HepG2 (cell line): ENCODE measurements around the gene GDE1. TPM values are rescaled to one million over a fixed set of nuclear protein-coding genes. Genes with fewer than 3 reads are reported as not detected.

Source experiments
- ATAC-seq: fragments of 200-7000 bp; cut with Tn5 transposase; 3 replicates; pipeline ENCODE4 v1.9.1; 2020; ENCODE audit warnings: mild to moderate bottlenecking, moderate library complexity
- BruUV-seq: library from RNA; stranded (reverse); fragments of 400-500 nt; replicated peaks from 2 replicates; lab custom pipeline; 2021; lab: Mats Ljungman, UMichigan
- CTCF ChIA-PET: fragments of 300-600 bp; formaldehyde crosslinking; extraction: SDS; loops from one replicate; lab custom pipeline; 2021; ENCODE audit warnings: low total read pairs, inconsistent platforms, low intra/inter-chr PET ratio; lab: Yijun Ruan, JAX
- POLR2A ChIA-PET: fragments of 350-600 bp; sonication (Branson Sonifier 250); formaldehyde crosslinking; loops from one replicate; lab custom pipeline; 2020; ENCODE audit warnings: antibody characterized with exemption, inconsistent platforms; lab: Yijun Ruan, JAX
- DNase-seq: peaks from one replicate; pipeline ENCODE4 v3.0.0-alpha.2; 2015; ENCODE audit warnings: low spot score
- FAIRE-seq: peaks from 3 replicates; lab custom pipeline; 2011; peaks lifted over from hg19 to GRCh38; lab: Jason Lieb, UNC
- H2AFZ ChIP-seq: one replicate; pipeline ENCODE4 v1.6.1; 2011; ENCODE audit warnings: low read length, inconsistent platforms
- H3K27ac ChIP-seq: fragments of 300-600 bp; 3 replicates; pipeline ENCODE4 v1.8.0; 2011; ENCODE audit warnings: mixed run types, mild to moderate bottlenecking, mixed read lengths, low read length, inconsistent platforms; ENCODE audit not compliant: insufficient read depth; ENCODE audit errors: extremely low read length
- H3K27me3 ChIP-seq, 2 experiments: fragments of 200-600 bp in 1 of 2; 2 replicates in 1 of 2; 3 replicates in 1 of 2; pipeline versions ENCODE4 v1.6.0 to v1.8.0; 2011; ENCODE audit warnings: low read length in 2 of 2, mild to moderate bottlenecking in 2 of 2, moderate library complexity in 2 of 2, inconsistent platforms in 1 of 2; ENCODE audit not compliant: insufficient read depth in 2 of 2, control insufficient read depth in 1 of 2
- H3K36me3 ChIP-seq, 2 experiments: fragments of 200-600 bp in 1 of 2; replicated peaks in 1 of 2; 2 replicates in 1 of 2; 3 replicates in 1 of 2; pipeline versions ENCODE4 v1.5.1 to v1.8.0; 2011; ENCODE audit warnings: low read length in 2 of 2, inconsistent platforms in 1 of 2; ENCODE audit not compliant: insufficient read depth in 2 of 2, control insufficient read depth in 1 of 2
- H3K4me1 ChIP-seq: 2 replicates; pipeline ENCODE4 v1.5.1; 2012; ENCODE audit warnings: low read length, inconsistent platforms; ENCODE audit not compliant: insufficient read depth
- H3K4me2 ChIP-seq: 2 replicates; pipeline ENCODE4 v1.6.0; 2011; ENCODE audit warnings: low read depth, low read length, inconsistent platforms
- H3K4me3 ChIP-seq, 3 experiments: fragments of 200-600 bp in 1 of 3; sonication (generic), shearing (Covaris generic) in 1 of 3; replicated peaks in 1 of 3; 2 replicates each; pipeline ENCODE4 v1.5.1; 2011 to 2016; ENCODE audit warnings: low read length in 3 of 3, inconsistent platforms in 2 of 3, low read depth in 2 of 3, mild to moderate bottlenecking in 2 of 3, control low read depth in 1 of 3, mixed read lengths in 1 of 3; ENCODE audit not compliant: insufficient read depth in 1 of 3
- H3K79me2 ChIP-seq: one replicate; pipeline ENCODE4 v1.6.1; 2011; ENCODE audit warnings: low read length, inconsistent platforms; ENCODE audit not compliant: insufficient read depth
- H3K9ac ChIP-seq: 2 replicates; pipeline ENCODE4 v1.6.0; 2011; ENCODE audit warnings: mild to moderate bottlenecking, low read depth, low read length, inconsistent platforms; ENCODE audit not compliant: insufficient read depth
- H3K9me3 ChIP-seq: 2 replicates; pipeline ENCODE4 v1.5.1; 2012; ENCODE audit warnings: mild to moderate bottlenecking, low read length
- H4K20me1 ChIP-seq: 2 replicates; pipeline ENCODE4 v1.6.0; 2011; ENCODE audit warnings: inconsistent platforms, mild to moderate bottlenecking, low read length, moderate library complexity; ENCODE audit not compliant: insufficient read depth
- ESRRA ChIP-seq: sonication (generic); formaldehyde crosslinking; IDR thresholded peaks from 2 replicates; pipeline ENCODE4 v1.5.1; 2020; ENCODE audit warnings: mild to moderate bottlenecking, low read depth, missing genetic modification reagents
- ISX ChIP-seq: sonication (generic); formaldehyde crosslinking; conservative IDR thresholded peaks from 2 replicates; pipeline ENCODE4 v1.5.0; 2020; ENCODE audit warnings: missing genetic modification reagents
- NFATC3 ChIP-seq: sonication (generic); formaldehyde crosslinking; IDR thresholded peaks from 2 replicates; pipeline ENCODE4 v1.5.1; 2020; ENCODE audit warnings: mild to moderate bottlenecking, missing genetic modification reagents
- PAX8 ChIP-seq: sonication (generic); formaldehyde crosslinking; IDR thresholded peaks from 2 replicates; pipeline ENCODE4 v1.8.0; 2022; ENCODE audit warnings: mild to moderate bottlenecking, missing genetic modification reagents, borderline replicate concordance
- SNRNP70 ChIP-seq: fragments of 200-400 bp; formaldehyde crosslinking; IDR thresholded peaks from 2 replicates; pipeline ENCODE4 v1.6.1; 2017; ENCODE audit warnings: mild to moderate bottlenecking, low read depth, low read length, moderate library complexity
- SRSF9 ChIP-seq: fragments of 200-400 bp; formaldehyde crosslinking; IDR thresholded peaks from 2 replicates; pipeline ENCODE4 v1.6.1; 2018; ENCODE audit warnings: borderline replicate concordance, mild to moderate bottlenecking, low read depth, low read length; ENCODE audit not compliant: insufficient read depth, poor library complexity, severe bottlenecking
- YY1 ChIP-seq: IDR thresholded peaks from 2 replicates; pipeline ENCODE4 v1.6.1; 2011; ENCODE audit warnings: low read length, low read depth, moderate library complexity, mild to moderate bottlenecking; ENCODE audit not compliant: insufficient read depth, insufficient replicate concordance
- ZBTB7B ChIP-seq: sonication (generic); formaldehyde crosslinking; IDR thresholded peaks from 2 replicates; pipeline ENCODE4 v1.4.0; 2020; ENCODE audit warnings: missing genetic modification reagents
- ZMAT3 ChIP-seq: sonication (generic); formaldehyde crosslinking; conservative IDR thresholded peaks from 2 replicates; pipeline ENCODE4 v1.7.0; 2021; ENCODE audit warnings: missing genetic modification reagents
- ZNF124 ChIP-seq: sonication (generic); formaldehyde crosslinking; IDR thresholded peaks from 2 replicates; pipeline ENCODE4 v1.4.0; 2020; ENCODE audit warnings: missing genetic modification reagents
- ZNF577 ChIP-seq: sonication (generic); formaldehyde crosslinking; IDR thresholded peaks from 2 replicates; pipeline ENCODE4 v1.4.0; 2020; ENCODE audit warnings: mild to moderate bottlenecking, low read depth, missing genetic modification reagents, borderline replicate concordance
- ZNF644 ChIP-seq: IDR thresholded peaks from 2 replicates; pipeline ENCODE4 v1.6.1; 2016; ENCODE audit warnings: low read depth
- ZNF850 ChIP-seq: sonication (generic); formaldehyde crosslinking; conservative IDR thresholded peaks from 2 replicates; pipeline ENCODE4 v1.9.0; 2021; ENCODE audit warnings: mild to moderate bottlenecking, missing genetic modification reagents
- WGBS: methylation state at CpG from one replicate; pipeline ENCODE4 v1.1.6; 2017; ENCODE audit warnings: low lambda C conversion rate; 5-methylcytosine and 5-hydroxymethylcytosine counted together
- in situ Hi-C: cut with HindIII; loops from 2 replicates; pipeline ENCODE4 v1.10.0; 2017; ENCODE audit warnings: low pct_unique_long_range_greater_than_20kb; ENCODE audit not compliant: extremely low pct_ligation_motif_present
- intact Hi-C: fragments of 100-400 bp; cut with micrococcal nuclease; formaldehyde crosslinking; loops from one replicate; pipeline ENCODE4 v1.10.0; 2022; ENCODE audit not compliant: unreplicated experiment
- polyA plus RNA-seq, 8 experiments: library from polyadenylated mRNA; depleted of rRNA in 3 of 8; stranded (reverse) in 7 of 8; unstranded in 1 of 8; fragments of >200 nt; fragmentation: Illumina TruSeq in 4 of 8; extraction: Trizol in 4 of 8; gene quantifications; 2 replicates each; pipeline versions ENCODE4 v1.2.1 to v1.2.3, GENCODE V29; 2011 to 2016; ENCODE audit warnings: low read depth in 4 of 8, missing spikeins in 1 of 8, mixed read lengths in 1 of 8; ENCODE audit not compliant: insufficient read depth in 1 of 8
- total RNA-seq, 5 experiments: library from RNA; depleted of rRNA; stranded (reverse); fragments of >200 nt; fragmentation: Illumina TruSeq; extraction: Trizol; gene quantifications; 2 replicates each; pipeline ENCODE4 v1.2.3, GENCODE V29; 2016; ENCODE audit warnings: low read depth in 1 of 5
- TF ChIP-seq, protein P1 (sequence below): sonication (generic); formaldehyde crosslinking; IDR thresholded peaks from 2 replicates; pipeline ENCODE4 v1.5.0; 2020; ENCODE audit warnings: missing genetic modification reagents
- TF ChIP-seq, protein P2 (sequence below): sonication (generic); formaldehyde crosslinking; IDR thresholded peaks from 2 replicates; pipeline ENCODE4 v1.4.0; 2020; ENCODE audit warnings: missing genetic modification reagents
- TF ChIP-seq, protein P3 (sequence below): sonication (generic); formaldehyde crosslinking; IDR thresholded peaks from 2 replicates; pipeline ENCODE4 v1.4.0; 2020; ENCODE audit warnings: missing genetic modification reagents

Gene GDE1
- total and polyA plus RNA-seq, 2 of the 13 experiments (the other 11 are each of a cell fraction or from before 2014, with no cell fraction given): 35.9 to 59.0 TPM

DNA sequence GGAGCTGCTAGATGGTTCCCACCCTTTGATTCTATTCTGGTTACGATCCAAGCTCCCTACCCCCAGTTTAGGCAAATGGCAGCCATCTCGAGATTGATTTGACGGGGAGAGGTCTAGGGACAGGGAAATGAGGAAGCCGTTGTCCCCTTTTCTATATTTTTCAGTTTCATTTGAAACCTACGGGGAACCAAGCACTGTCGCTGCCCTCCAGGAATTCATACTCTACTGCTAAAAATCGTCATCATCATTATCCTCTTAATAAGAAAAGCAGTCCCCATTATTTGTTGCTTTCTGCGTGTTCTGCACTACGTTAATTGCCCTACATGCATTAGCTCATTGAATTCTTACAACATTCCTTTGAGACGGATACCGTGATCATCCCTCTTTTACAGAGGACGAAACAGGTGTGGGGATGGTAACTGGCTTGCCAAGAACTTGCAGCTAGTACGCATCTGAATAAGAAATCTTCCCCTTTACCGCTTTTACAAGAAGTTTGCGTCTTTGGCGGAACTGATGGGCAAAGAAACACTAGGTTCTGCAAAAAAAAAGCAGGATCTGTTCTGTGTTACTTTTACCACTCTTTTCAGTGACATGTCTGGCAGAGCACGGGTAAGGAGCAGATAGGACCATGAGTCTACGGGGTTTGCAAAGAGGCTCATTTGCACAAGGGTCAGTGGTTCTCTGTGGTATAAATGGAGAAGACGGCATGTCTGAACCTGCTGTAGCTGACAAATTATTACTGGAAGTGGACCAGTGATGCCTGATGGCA lies 2.9 kb upstream of the GDE1 start (continued):
- TF ChIP-seq SRSF9: no peak
- TF ChIP-seq ZMAT3 (CRISPR knock-in tag): 0 out of 2 replicates have a peak, but pooled peaks have one; percentile 56
- TF ChIP-seq SNRNP70: no peak
- TF ChIP-seq, protein P1, sequence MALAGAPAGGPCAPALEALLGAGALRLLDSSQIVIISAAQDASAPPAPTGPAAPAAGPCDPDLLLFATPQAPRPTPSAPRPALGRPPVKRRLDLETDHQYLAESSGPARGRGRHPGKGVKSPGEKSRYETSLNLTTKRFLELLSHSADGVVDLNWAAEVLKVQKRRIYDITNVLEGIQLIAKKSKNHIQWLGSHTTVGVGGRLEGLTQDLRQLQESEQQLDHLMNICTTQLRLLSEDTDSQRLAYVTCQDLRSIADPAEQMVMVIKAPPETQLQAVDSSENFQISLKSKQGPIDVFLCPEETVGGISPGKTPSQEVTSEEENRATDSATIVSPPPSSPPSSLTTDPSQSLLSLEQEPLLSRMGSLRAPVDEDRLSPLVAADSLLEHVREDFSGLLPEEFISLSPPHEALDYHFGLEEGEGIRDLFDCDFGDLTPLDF: no peak
- TF ChIP-seq ZNF577 (CRISPR knock-in tag): no peak
- TF ChIP-seq, protein P2, sequence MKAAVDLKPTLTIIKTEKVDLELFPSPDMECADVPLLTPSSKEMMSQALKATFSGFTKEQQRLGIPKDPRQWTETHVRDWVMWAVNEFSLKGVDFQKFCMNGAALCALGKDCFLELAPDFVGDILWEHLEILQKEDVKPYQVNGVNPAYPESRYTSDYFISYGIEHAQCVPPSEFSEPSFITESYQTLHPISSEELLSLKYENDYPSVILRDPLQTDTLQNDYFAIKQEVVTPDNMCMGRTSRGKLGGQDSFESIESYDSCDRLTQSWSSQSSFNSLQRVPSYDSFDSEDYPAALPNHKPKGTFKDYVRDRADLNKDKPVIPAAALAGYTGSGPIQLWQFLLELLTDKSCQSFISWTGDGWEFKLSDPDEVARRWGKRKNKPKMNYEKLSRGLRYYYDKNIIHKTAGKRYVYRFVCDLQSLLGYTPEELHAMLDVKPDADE (CRISPR knock-in tag): no peak
- TF ChIP-seq ZBTB7B (CRISPR knock-in tag): 0 out of 2 replicates have a peak, but pooled peaks have one; percentile 6
- no peak for TF ChIP-seq ESRRA
- TF ChIP-seq YY1: no peak

DNA sequence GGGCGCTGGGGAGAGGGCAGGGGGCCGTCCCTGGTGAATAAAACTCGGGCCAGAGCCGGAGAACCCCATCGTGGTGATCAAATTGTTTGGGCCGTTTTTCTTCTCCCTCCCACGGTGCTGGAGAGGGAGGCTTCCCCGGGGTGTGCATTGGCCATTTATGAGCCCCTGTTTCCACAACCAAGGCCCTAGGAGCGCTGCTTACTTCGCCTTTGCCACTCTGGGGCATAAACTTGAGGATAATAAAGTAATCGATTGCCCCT lies 2.4 kb upstream of the GDE1 start:
- POLR2A ChIA-PET: interaction anchor here (1.0 to 2.7 kb wide), 8 partner anchors 10 to 734 kb away, joined by 3 to 34 read pairs (median 5); partner anchors contain the start of genes ARL6IP1, RPS15A and VPS35L
- in situ Hi-C loops: no loop called here
- TF ChIP-seq PAX8 (CRISPR knock-in tag) (0 out of 2 replicates have a peak, but pooled peaks have one; percentile 22), ZNF644 (CRISPR knock-in tag) (0 out of 2 replicates have a peak, but pooled peaks have one; percentile 16), ZNF124 (CRISPR knock-in tag) (no peak), NFATC3 (CRISPR knock-in tag) (no peak), ISX (CRISPR knock-in tag) (0 out of 2 replicates have a peak, but pooled peaks have one; percentile 29), ZNF850 (CRISPR knock-in tag) (0 out of 2 replicates have a peak, but pooled peaks have one; percentile 71)
- TF ChIP-seq, protein P3, sequence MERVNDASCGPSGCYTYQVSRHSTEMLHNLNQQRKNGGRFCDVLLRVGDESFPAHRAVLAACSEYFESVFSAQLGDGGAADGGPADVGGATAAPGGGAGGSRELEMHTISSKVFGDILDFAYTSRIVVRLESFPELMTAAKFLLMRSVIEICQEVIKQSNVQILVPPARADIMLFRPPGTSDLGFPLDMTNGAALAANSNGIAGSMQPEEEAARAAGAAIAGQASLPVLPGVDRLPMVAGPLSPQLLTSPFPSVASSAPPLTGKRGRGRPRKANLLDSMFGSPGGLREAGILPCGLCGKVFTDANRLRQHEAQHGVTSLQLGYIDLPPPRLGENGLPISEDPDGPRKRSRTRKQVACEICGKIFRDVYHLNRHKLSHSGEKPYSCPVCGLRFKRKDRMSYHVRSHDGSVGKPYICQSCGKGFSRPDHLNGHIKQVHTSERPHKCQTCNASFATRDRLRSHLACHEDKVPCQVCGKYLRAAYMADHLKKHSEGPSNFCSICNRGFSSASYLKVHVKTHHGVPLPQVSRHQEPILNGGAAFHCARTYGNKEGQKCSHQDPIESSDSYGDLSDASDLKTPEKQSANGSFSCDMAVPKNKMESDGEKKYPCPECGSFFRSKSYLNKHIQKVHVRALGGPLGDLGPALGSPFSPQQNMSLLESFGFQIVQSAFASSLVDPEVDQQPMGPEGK (CRISPR knock-in tag): peak; percentile 1; the same call in 1 of the 2 replicates

More for the DNA sequence above, 2.4 kb upstream of the GDE1 start:
- H2AFZ ChIP-seq: peak overlapping the region; percentile 76
- H3K79me2 ChIP-seq: peaks cover 47% of the 10 kb centered on the region
- intact Hi-C loops: loop anchor here (10.0 kb wide), 1 partner anchor 729 kb away; the partner anchor contains the start of gene RPS15A
- no peaks in the 10 kb centered on the region for H4K20me1 ChIP-seq
- ATAC-seq (peak; percentile 6), DNase-seq (no peak), FAIRE-seq (no peak)
- H3K4me3 ChIP-seq: peak overlapping the region; percentile 94 to 100 (median 95)
- peak overlapping the region; percentile 61 for H3K27ac ChIP-seq
- H3K9ac ChIP-seq: peak overlapping the region; percentile 83
- H3K27me3 ChIP-seq: no peaks in the 10 kb centered on the region; a peak in 1 of 5 replicates
- H3K36me3 ChIP-seq: peaks cover 4 to 14% of the 10 kb centered on the region in 2 experiments; a peak in 4 of 5 replicates
- CTCF ChIA-PET: no interaction called here
- no peaks in the 10 kb centered on the region for H3K9me3 ChIP-seq
- H3K4me2 ChIP-seq: peak overlapping the region; percentile 91
- WGBS: 0% methylated on average over 10 of the region's 11 CpGs
- H3K4me1 ChIP-seq: peaks cover 53% of the 10 kb centered on the region
- BruUV-seq: no TSS peak
